NCI-H460 (cell line): ENCODE measurements around the gene TAOK1. TPM values are rescaled to one million over a fixed set of nuclear protein-coding genes. Genes with fewer than 3 reads are reported as not detected.
"Not testable (repeated sequence)": the region's sequence is repeated elsewhere in the genome, so short reads cannot be mapped to it uniquely, and the experiment has no call there.

Experiments used
- DNase-seq: peaks from one replicate; pipeline ENCODE4 v3.0.0-alpha.2; 2016; ENCODE audit warnings: low read depth; ENCODE audit errors: extremely low read depth
- total RNA-seq: library from RNA; depleted of rRNA; stranded (reverse); fragments of >200 nt; shearing (Covaris generic); gene quantifications from 2 replicates; pipeline ENCODE4 v1.2.3, GENCODE V29; 2014

TAOK1 gene
- total RNA-seq, 1 experiment from 2014 or later, result 50.6 TPM

- no peak for DNase-seq
Measured at GRCh38 chr17:29442451-29442850, 52.3 kb downstream of the TAOK1 start.

GRCh38 chr17:29443041-29443739 lies 53.0 kb downstream of the TAOK1 start:
- no peak for DNase-seq

GRCh38 chr17:29444589-29444988 lies 54.4 kb downstream of the TAOK1 start:
- DNase-seq, result no peak

- no peak for DNase-seq
Measured at GRCh38 chr17:29445844-29446243, 55.7 kb downstream of the TAOK1 start.

- no peak for DNase-seq
Measured at GRCh38 chr17:29449865-29450671, 59.9 kb downstream of the TAOK1 start.

- DNase-seq, result no peak
Measured at GRCh38 chr17:29451121-29451742, 61.1 kb downstream of the TAOK1 start.

- no peak for DNase-seq
Measured at GRCh38 chr17:29458066-29458465, 67.9 kb downstream of the TAOK1 start.

GRCh38 chr17:29461483-29462206 lies 71.5 kb downstream of the TAOK1 start:
- no peak for DNase-seq

GRCh38 chr17:29469276-29469675 lies 79.1 kb downstream of the TAOK1 start:
- DNase-seq, result no peak

GRCh38 chr17:29473437-29473836 lies 83.3 kb downstream of the TAOK1 start:
- not testable (repeated sequence) for DNase-seq

GRCh38 chr17:29474297-29474696 lies 84.1 kb downstream of the TAOK1 start:
- DNase-seq, result no peak

- DNase-seq, result no peak
Measured at GRCh38 chr17:29475891-29476290, 85.7 kb downstream of the TAOK1 start.

- not testable (repeated sequence) for DNase-seq
Measured at GRCh38 chr17:29480249-29480928, 90.2 kb downstream of the TAOK1 start.

GRCh38 chr17:29483503-29483902 lies 93.3 kb downstream of the TAOK1 start:
- DNase-seq, result no peak

GRCh38 chr17:29495011-29495410 lies 104.8 kb downstream of the TAOK1 start:
- DNase-seq, result no peak

GRCh38 chr17:29504711-29505110 lies 114.5 kb downstream of the TAOK1 start:
- no peak for DNase-seq

GRCh38 chr17:29505836-29506235 lies 115.7 kb downstream of the TAOK1 start:
- no peak for DNase-seq

- DNase-seq, result no peak
Measured at GRCh38 chr17:29510953-29511352, 120.8 kb downstream of the TAOK1 start.

- no peak for DNase-seq
Measured at GRCh38 chr17:29514792-29515191, 124.6 kb downstream of the TAOK1 start.

GRCh38 chr17:29518359-29518758 lies 128.2 kb downstream of the TAOK1 start:
- DNase-seq, result no peak
